Measurements from ENCODE around the gene STYXL1.

The STYXL1 gene

GRCh38 chr7:75989500-75990388 lies 58.1 kb downstream of the STYXL1 start:
- DNase-seq, result no peak

- DNase-seq, result no peak
These were observed 59.0 kb downstream of the STYXL1 start for GRCh38 chr7:75988568-75989499.

GRCh38 chr7:75987805-75988567 lies 59.8 kb downstream of the STYXL1 start:
- no peak for DNase-seq

GRCh38 chr7:75987026-75987804 lies 60.6 kb downstream of the STYXL1 start:
- no peak for DNase-seq

- DNase-seq, result no peak
These were observed 61.5 kb downstream of the STYXL1 start for GRCh38 chr7:75986147-75986781.

- no peak for DNase-seq
These were observed 62.2 kb downstream of the STYXL1 start for GRCh38 chr7:75985518-75986146.

GRCh38 chr7:75985009-75985517 lies 62.7 kb downstream of the STYXL1 start:
- no peak for DNase-seq

GRCh38 chr7:75984130-75985008 lies 63.4 kb downstream of the STYXL1 start:
- DNase-seq, result no peak

- DNase-seq, result no peak
These were observed 64.2 kb downstream of the STYXL1 start for GRCh38 chr7:75983471-75984129.

GRCh38 chr7:75982306-75983064 lies 65.3 kb downstream of the STYXL1 start:
- DNase-seq, result no peak

- DNase-seq, result no peak
These were observed 66.1 kb downstream of the STYXL1 start for GRCh38 chr7:75981453-75982305.

GRCh38 chr7:75981203-75981452 lies 66.7 kb downstream of the STYXL1 start:
- no peak for DNase-seq

GRCh38 chr7:75980430-75981202 lies 67.2 kb downstream of the STYXL1 start:
- no peak for DNase-seq

GRCh38 chr7:75979759-75980429 lies 67.9 kb downstream of the STYXL1 start:
- no peak for DNase-seq

- no peak for DNase-seq
These were observed 70.1 kb downstream of the STYXL1 start for GRCh38 chr7:75977743-75978142.
